Peyer's patch (tissue), 4 donors: Measurements from ENCODE around the gene ASCC3.

Experiments used
- POLR2A ChIP-seq, 2 donors: fragments of 450-650 bp; IDR thresholded peaks; one replicate each; pipeline ENCODE4 v1.5.1; 2017; ENCODE audit warnings: antibody characterized with exemption in 2 of 2, mild to moderate bottlenecking in 2 of 2, moderate library complexity in 2 of 2
- TF ChIP-seq, protein P1 (sequence below), 6 experiments: fragments of 450-650 bp in 4 of 6; fragments of 200-600 bp in 2 of 6; sonication (generic) in 1 of 6; IDR thresholded peaks; one replicate each; pipeline ENCODE4 v1.5.1; 2017 to 2019; ENCODE audit warnings: antibody characterized with exemption in 6 of 6, mild to moderate bottlenecking in 3 of 6, moderate library complexity in 1 of 6

DNA sequence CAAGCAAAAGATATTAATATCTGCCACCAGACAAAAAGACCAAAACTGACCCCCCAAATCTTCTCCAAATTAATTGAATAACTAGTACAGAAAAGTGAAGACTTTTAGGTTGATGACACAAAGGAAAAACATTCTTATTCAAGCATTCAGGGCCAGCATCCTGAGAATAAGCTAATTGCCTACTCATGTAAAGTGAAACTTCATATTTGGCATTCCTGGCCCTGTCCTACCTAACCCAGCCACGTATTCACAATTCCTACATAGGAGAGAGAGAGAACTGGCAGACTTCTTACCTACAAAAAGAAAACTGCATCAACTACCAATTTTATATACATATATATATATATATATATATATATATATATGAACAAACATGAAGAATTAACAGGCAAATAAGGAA is 4.9 kb upstream of the ASCC3 start:
- TF ChIP-seq, protein P1, sequence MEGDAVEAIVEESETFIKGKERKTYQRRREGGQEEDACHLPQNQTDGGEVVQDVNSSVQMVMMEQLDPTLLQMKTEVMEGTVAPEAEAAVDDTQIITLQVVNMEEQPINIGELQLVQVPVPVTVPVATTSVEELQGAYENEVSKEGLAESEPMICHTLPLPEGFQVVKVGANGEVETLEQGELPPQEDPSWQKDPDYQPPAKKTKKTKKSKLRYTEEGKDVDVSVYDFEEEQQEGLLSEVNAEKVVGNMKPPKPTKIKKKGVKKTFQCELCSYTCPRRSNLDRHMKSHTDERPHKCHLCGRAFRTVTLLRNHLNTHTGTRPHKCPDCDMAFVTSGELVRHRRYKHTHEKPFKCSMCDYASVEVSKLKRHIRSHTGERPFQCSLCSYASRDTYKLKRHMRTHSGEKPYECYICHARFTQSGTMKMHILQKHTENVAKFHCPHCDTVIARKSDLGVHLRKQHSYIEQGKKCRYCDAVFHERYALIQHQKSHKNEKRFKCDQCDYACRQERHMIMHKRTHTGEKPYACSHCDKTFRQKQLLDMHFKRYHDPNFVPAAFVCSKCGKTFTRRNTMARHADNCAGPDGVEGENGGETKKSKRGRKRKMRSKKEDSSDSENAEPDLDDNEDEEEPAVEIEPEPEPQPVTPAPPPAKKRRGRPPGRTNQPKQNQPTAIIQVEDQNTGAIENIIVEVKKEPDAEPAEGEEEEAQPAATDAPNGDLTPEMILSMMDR (IDR thresholded peaks at IDR 0.05), result no peak
- no peak for TF ChIP-seq POLR2A (IDR thresholded peaks at IDR 0.05)
